Cardiac muscle cell (in vitro differentiated cells and primary cell): ENCODE data around the gene SPACA9. TPM values are rescaled to one million over a fixed set of nuclear protein-coding genes. Genes with fewer than 3 reads are reported as not detected.

Experiments
- DNase-seq, 2 donors: peaks; one replicate each; pipeline versions ENCODE4 v3.0.0 to v3.0.0-alpha.2; 2010 to 2017; ENCODE audit warnings: low read depth in 1 of 2, low spot score in 1 of 2
- H3K27ac ChIP-seq: fragments of 200-600 bp; sonication (generic); 2 replicates; pipeline ENCODE4 v1.5.1; 2016
- H3K27me3 ChIP-seq: fragments of 200-600 bp; sonication (generic); 2 replicates; pipeline ENCODE4 v1.6.0; 2016; ENCODE audit warnings: control low read depth
- H3K36me3 ChIP-seq: fragments of 200-600 bp; sonication (generic); 2 replicates; pipeline ENCODE4 v1.5.1; 2016; ENCODE audit warnings: control low read depth
- H3K4me1 ChIP-seq: fragments of 200-600 bp; sonication (generic); 2 replicates; pipeline ENCODE4 v1.8.1; 2017; ENCODE audit warnings: low read depth, mild to moderate bottlenecking, mixed run types
- H3K4me3 ChIP-seq: fragments of 200-600 bp; sonication (generic); 2 replicates; pipeline ENCODE4 v1.5.1; 2016; ENCODE audit warnings: mild to moderate bottlenecking
- H3K9me3 ChIP-seq: fragments of 200-600 bp; sonication (generic); 2 replicates; pipeline ENCODE4 v1.5.1; 2017; ENCODE audit warnings: low read depth, mild to moderate bottlenecking, control low read depth
- CTCF ChIP-seq: IDR thresholded peaks from 2 replicates; pipeline ENCODE4 v1.5.1; 2012; ENCODE audit warnings: low read depth, mild to moderate bottlenecking, low read length
- polyA plus RNA-seq: library from polyadenylated mRNA; unstranded; fragments of >200 nt; fragmentation: Nextera tagmentation; extraction: Ambion mirVana; gene quantifications from 2 replicates; pipeline ENCODE4 v1.2.1, GENCODE V29; 2016
- total RNA-seq: library from RNA; depleted of rRNA; stranded (reverse); fragments of >200 nt; gene quantifications from 2 replicates; pipeline ENCODE4 v1.2.3, GENCODE V29; 2016

Gene SPACA9
- total and polyA plus RNA-seq, 2 experiments from 2014 or later = 6.4 to 13.2 TPM

- H3K36me3 ChIP-seq = peaks cover 42% of the 10 kb centered on the region
- no peaks in the 10 kb centered on the region for H3K4me1 ChIP-seq
- no peaks in the 10 kb centered on the region for H3K9me3 ChIP-seq
- DNase-seq = no peak
- H3K27ac ChIP-seq = no peak overlapping the region
- no peak for TF ChIP-seq CTCF
- H3K4me3 ChIP-seq = no peak overlapping the region
- no peaks in the 10 kb centered on the region for H3K27me3 ChIP-seq
Measured at GRCh38 chr9:132919614-132920268, 41.0 kb downstream of the SPACA9 start.

DNA sequence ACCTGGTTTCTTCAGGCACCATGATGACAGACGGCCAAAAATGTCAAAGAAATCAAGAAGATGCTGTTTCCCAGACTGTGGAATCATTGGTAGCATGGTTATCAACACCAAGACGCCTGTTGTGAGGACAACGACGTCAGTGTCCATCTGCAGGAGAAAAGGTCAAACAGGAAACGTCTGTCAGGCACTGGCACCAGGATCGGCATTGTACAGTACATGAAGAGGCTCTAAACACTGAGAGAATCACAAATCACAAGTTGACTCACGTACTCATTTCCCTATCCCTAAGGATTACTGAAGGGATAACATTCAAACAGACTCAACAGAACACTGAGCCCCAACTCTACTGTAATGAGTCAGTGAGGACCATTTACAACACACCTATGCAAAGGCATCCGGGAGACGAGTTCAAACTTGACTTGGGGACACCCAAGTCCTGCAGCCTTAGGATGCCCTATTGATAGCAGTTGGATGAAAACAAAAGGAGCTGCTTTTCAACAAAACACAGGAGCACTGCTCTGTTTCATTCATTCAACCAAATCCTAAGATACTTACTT is 44.7 kb downstream of the SPACA9 start:
- no peak for DNase-seq
- H3K27me3 ChIP-seq = no peaks in the 10 kb centered on the region
- no peaks in the 10 kb centered on the region for H3K9me3 ChIP-seq
- H3K4me3 ChIP-seq = no peak overlapping the region
- no peak for TF ChIP-seq CTCF
- H3K4me1 ChIP-seq = no peaks in the 10 kb centered on the region
- peaks cover 46% of the 10 kb centered on the region for H3K36me3 ChIP-seq
- H3K27ac ChIP-seq = no peak overlapping the region

DNA sequence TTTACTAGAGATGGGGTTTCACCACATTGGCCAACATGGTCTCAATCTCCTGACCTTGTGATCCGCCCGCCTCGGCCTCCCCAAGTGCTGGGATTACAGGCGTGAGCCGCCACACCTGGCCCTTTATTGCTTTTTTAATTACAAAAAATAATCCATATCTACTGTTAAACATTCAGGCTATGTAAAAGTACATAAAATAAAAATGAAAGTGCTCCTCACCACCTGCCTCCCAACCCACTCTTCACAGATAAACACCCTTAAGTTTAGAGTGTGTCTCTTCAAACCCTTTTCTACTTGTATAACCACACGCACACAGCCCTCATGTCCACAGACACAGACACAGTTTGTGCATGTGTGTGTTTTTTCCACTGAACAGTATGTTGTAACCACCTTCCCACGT is 49.0 kb downstream of the SPACA9 start:
- H3K27ac ChIP-seq = no peak overlapping the region
- no peaks in the 10 kb centered on the region for H3K27me3 ChIP-seq
- no peak for DNase-seq
- peaks cover 24% of the 10 kb centered on the region for H3K36me3 ChIP-seq
- H3K4me3 ChIP-seq = no peak overlapping the region
- H3K4me1 ChIP-seq = no peaks in the 10 kb centered on the region
- TF ChIP-seq CTCF = no peak
- H3K9me3 ChIP-seq = no peaks in the 10 kb centered on the region

- H3K36me3 ChIP-seq = peaks cover 8% of the 10 kb centered on the region
Measured at GRCh38 chr9:132931178-132931735, 52.6 kb downstream of the SPACA9 start.

GRCh38 chr9:132935026-132935425 is 56.3 kb downstream of the SPACA9 start:
- no peaks in the 10 kb centered on the region for H3K9me3 ChIP-seq
- H3K36me3 ChIP-seq = no peaks in the 10 kb centered on the region
- H3K4me3 ChIP-seq = no peak overlapping the region
- no peak for DNase-seq
- TF ChIP-seq CTCF = no peak
- no peaks in the 10 kb centered on the region for H3K27me3 ChIP-seq
- no peak overlapping the region for H3K27ac ChIP-seq
- no peaks in the 10 kb centered on the region for H3K4me1 ChIP-seq

More at GRCh38 chr9:132931178-132931735, 52.6 kb downstream of the SPACA9 start:
- TF ChIP-seq CTCF = no peak
- no peak overlapping the region for H3K4me3 ChIP-seq
- no peaks in the 10 kb centered on the region for H3K4me1 ChIP-seq
- H3K9me3 ChIP-seq = no peaks in the 10 kb centered on the region
- no peak overlapping the region for H3K27ac ChIP-seq
- no peak for DNase-seq
- H3K27me3 ChIP-seq = no peaks in the 10 kb centered on the region
